Stimulated activated CD8-positive, alpha-beta memory T cell treated with anti-CD3 and anti-CD28 coated beads, Interleukin-12 subunit alpha, Interleukin-12 subunit beta, amount 100 ng/mL, for 1 hour (primary cell): ENCODE results near the gene PSAP.

Experiments
- DNase-seq: peaks from one replicate; pipeline ENCODE4 v3.0.0-alpha.2; 2020; ENCODE audit warnings: low read depth

The PSAP gene

GRCh38 chr10:71783917-71784678 lies 67.0 kb downstream of the PSAP start:
- no peak for DNase-seq

- DNase-seq: no peak
These were observed 68.0 kb downstream of the PSAP start for GRCh38 chr10:71782917-71783490.

- no peak for DNase-seq
These were observed 68.7 kb downstream of the PSAP start for GRCh38 chr10:71782221-71782916.

GRCh38 chr10:71780719-71781118 lies 70.3 kb downstream of the PSAP start:
- DNase-seq: no peak

GRCh38 chr10:71780156-71780555 lies 70.9 kb downstream of the PSAP start:
- DNase-seq: no peak

GRCh38 chr10:71779641-71780040 lies 71.4 kb downstream of the PSAP start:
- DNase-seq: no peak

- no peak for DNase-seq
These were observed 72.8 kb downstream of the PSAP start for GRCh38 chr10:71778071-71778825.

GRCh38 chr10:71777213-71777985 lies 73.7 kb downstream of the PSAP start:
- DNase-seq: no peak

- DNase-seq: no peak
These were observed 74.5 kb downstream of the PSAP start for GRCh38 chr10:71776481-71776925.

GRCh38 chr10:71774916-71775702 lies 75.9 kb downstream of the PSAP start:
- DNase-seq: no peak

GRCh38 chr10:71773221-71773971 lies 77.7 kb downstream of the PSAP start, which contains the start of gene VSIR:
TSS of gene VSIR (minus strand) at chr10:71773520. CDS start at chr10:71773439, 81 bp downstream.
- peak; percentile 89 for DNase-seq

- DNase-seq: no peak
These were observed 78.2 kb downstream of the PSAP start for GRCh38 chr10:71772832-71773220.

GRCh38 chr10:71771821-71772617 lies 79.0 kb downstream of the PSAP start:
- DNase-seq: peak; percentile 57

GRCh38 chr10:71771204-71771603 lies 79.8 kb downstream of the PSAP start:
- no peak for DNase-seq

GRCh38 chr10:71770789-71771188 lies 80.3 kb downstream of the PSAP start:
- no peak for DNase-seq

GRCh38 chr10:71770255-71770654 lies 80.8 kb downstream of the PSAP start:
- DNase-seq: no peak

- DNase-seq: peak; percentile 35
These were observed 81.7 kb downstream of the PSAP start for GRCh38 chr10:71769279-71769823.

- no peak for DNase-seq
These were observed 83.5 kb downstream of the PSAP start for GRCh38 chr10:71767420-71768035.
